GM12878 (cell line): ENCODE data around the gene ANAPC2. TPM values are rescaled to one million over a fixed set of nuclear protein-coding genes. Genes with fewer than 3 reads are reported as not detected.

Experiments
- ATAC-seq: fragments of 200-7000 bp; cut with Tn5 transposase; 3 replicates; pipeline ENCODE4 v1.9.1; 2020; ENCODE audit warnings: mild to moderate bottlenecking, moderate library complexity
- BruUV-seq: library from RNA; stranded (reverse); fragments of 400-500 nt; replicated peaks from 2 replicates; lab custom pipeline; 2021; lab: Mats Ljungman, UMichigan
- CTCF ChIA-PET: fragments of 300-600 bp; sonication (Branson Sonifier 250); formaldehyde crosslinking; extraction: SDS; loops from one replicate; lab custom pipeline; 2021; ENCODE audit warnings: inconsistent platforms; lab: Yijun Ruan, JAX
- POLR2A ChIA-PET: fragments of 350-600 bp; formaldehyde crosslinking; extraction: SDS; loops from one replicate; lab custom pipeline; 2021; ENCODE audit warnings: inconsistent platforms; lab: Charles Lee
- RAD21 ChIA-PET: fragments of 300-600 bp; sonication (Branson Sonifier 250); formaldehyde crosslinking; loops from one replicate; lab custom pipeline; 2023; ENCODE audit warnings: antibody characterized with exemption; ENCODE audit not compliant: unreplicated experiment; lab: Charles Lee
- SMC1A ChIA-PET: fragments of 300-600 bp; sonication (Branson Sonifier 250); formaldehyde crosslinking; loops from one replicate; lab custom pipeline; 2023; ENCODE audit not compliant: unreplicated experiment, uncharacterized antibody; lab: Charles Lee
- DNase-seq: peaks from one replicate; pipeline ENCODE4 v3.0.0-alpha.2; 2011; ENCODE audit warnings: low read depth, low spot score
- FAIRE-seq: peaks from 3 replicates; lab custom pipeline; 2011; peaks lifted over from hg19 to GRCh38; lab: Jason Lieb, UNC
- H2AFZ ChIP-seq: 2 replicates; pipeline ENCODE4 v1.6.0; 2011; ENCODE audit warnings: low read depth, low read length, control low read depth; ENCODE audit not compliant: control insufficient read depth
- H3K27ac ChIP-seq: 2 replicates; pipeline ENCODE4 v1.5.1; 2011; ENCODE audit warnings: control low read depth; ENCODE audit not compliant: control insufficient read depth, insufficient read depth
- H3K27me3 ChIP-seq, 2 experiments: replicated peaks in 1 of 2; 2 replicates each; pipeline versions ENCODE4 v1.6.0 to v1.6.1; 2011; ENCODE audit warnings: low read length in 1 of 2; ENCODE audit not compliant: control insufficient read depth in 2 of 2, insufficient read depth in 2 of 2
- H3K36me3 ChIP-seq, 2 experiments: 2 replicates each; pipeline ENCODE4 v1.5.1; 2011; ENCODE audit warnings: low read length in 1 of 2; ENCODE audit not compliant: control insufficient read depth in 2 of 2, insufficient read depth in 2 of 2
- H3K4me1 ChIP-seq: 2 replicates; pipeline ENCODE4 v1.6.1; 2011; ENCODE audit warnings: mild to moderate bottlenecking, low read length, moderate library complexity, mixed read lengths; ENCODE audit not compliant: control insufficient read depth, insufficient read depth
- H3K4me2 ChIP-seq: 2 replicates; pipeline ENCODE4 v1.6.0; 2011; ENCODE audit warnings: control low read depth; ENCODE audit not compliant: control insufficient read depth, insufficient read depth
- H3K4me3 ChIP-seq: fragments of 200-600 bp; sonication (generic); 2 replicates; pipeline ENCODE4 v1.5.1; 2016
- H3K79me2 ChIP-seq: 2 replicates; pipeline ENCODE4 v1.6.0; 2011; ENCODE audit warnings: low read length; ENCODE audit not compliant: control insufficient read depth, insufficient read depth
- H3K9ac ChIP-seq: 2 replicates; pipeline ENCODE4 v1.8.0; 2011; ENCODE audit warnings: low read length, control low read depth, mixed read lengths; ENCODE audit not compliant: control insufficient read depth, insufficient read depth
- H3K9me3 ChIP-seq: replicated peaks from 3 replicates; pipeline ENCODE4 v1.5.1; 2011; ENCODE audit warnings: mild to moderate bottlenecking, low read length; ENCODE audit not compliant: control insufficient read depth, insufficient read depth
- H4K20me1 ChIP-seq: 2 replicates; pipeline ENCODE4 v1.6.0; 2011; ENCODE audit not compliant: control insufficient read depth, insufficient read depth
- BCLAF1 ChIP-seq: fragments of 450-650 bp; IDR thresholded peaks from 2 replicates; pipeline ENCODE4 v1.6.1; 2017; ENCODE audit warnings: antibody characterized with exemption, mild to moderate bottlenecking, moderate library complexity
- BHLHE40 ChIP-seq, 2 experiments: fragments of 450-650 bp in 1 of 2; IDR thresholded peaks; 2 replicates each; pipeline ENCODE4 v1.6.1; 2011 to 2017; ENCODE audit warnings: low read depth in 2 of 2, borderline replicate concordance in 1 of 2, improper control_type of control experiment in 1 of 2, low read length in 1 of 2, mild to moderate bottlenecking in 1 of 2
- EGR1 ChIP-seq, 2 experiments: IDR thresholded peaks; 1 replicate in 1 of 2; 2 replicates in 1 of 2; pipeline ENCODE4 v1.6.1; 2011 to 2012; ENCODE audit warnings: low read depth in 2 of 2, low read length in 2 of 2, borderline replicate concordance in 1 of 2, mild to moderate bottlenecking in 1 of 2, moderate library complexity in 1 of 2
- FOS ChIP-seq: IDR thresholded peaks from 3 replicates; pipeline ENCODE4 v1.6.1; 2011; ENCODE audit warnings: borderline replicate concordance; ENCODE audit not compliant: insufficient read length; ENCODE audit errors: extremely low read depth
- JUND ChIP-seq: IDR thresholded peaks from 2 replicates; pipeline ENCODE4 v1.6.1; 2012; ENCODE audit warnings: low read depth, mild to moderate bottlenecking, low read length, improper control_type of control experiment, moderate library complexity
- MTA3 ChIP-seq: IDR thresholded peaks from 2 replicates; pipeline ENCODE4 v1.6.1; 2012; ENCODE audit warnings: low read length, inconsistent platforms, borderline replicate concordance
- NKRF ChIP-seq: fragments of 450-650 bp; conservative IDR thresholded peaks from 2 replicates; pipeline ENCODE4 v1.6.1; 2017; ENCODE audit warnings: mild to moderate bottlenecking, moderate library complexity
- PBX3 ChIP-seq: IDR thresholded peaks from 2 replicates; pipeline ENCODE4 v1.6.1; 2011; ENCODE audit warnings: mild to moderate bottlenecking, low read depth, low read length, moderate library complexity; ENCODE audit not compliant: insufficient replicate concordance
- POLR2AphosphoS2 ChIP-seq: IDR thresholded peaks from 2 replicates; pipeline ENCODE4 v1.6.1; 2011; ENCODE audit warnings: low read depth, mild to moderate bottlenecking, low read length, improper control_type of control experiment, moderate library complexity
- POU2F2 ChIP-seq: IDR thresholded peaks from 3 replicates; pipeline ENCODE4 v1.6.1; 2011; ENCODE audit warnings: low read depth, mild to moderate bottlenecking, low read length, borderline replicate concordance
- SIX5 ChIP-seq: IDR thresholded peaks from 2 replicates; pipeline ENCODE4 v1.6.1; 2011; ENCODE audit warnings: mild to moderate bottlenecking, low read depth, low read length, moderate library complexity; ENCODE audit not compliant: severe bottlenecking
- SMAD1 ChIP-seq: fragments of 450-650 bp; IDR thresholded peaks from 2 replicates; pipeline ENCODE4 v1.6.1; 2018; ENCODE audit warnings: mild to moderate bottlenecking, low read depth; ENCODE audit not compliant: partially characterized antibody
- SRF ChIP-seq, 2 experiments: IDR thresholded peaks; 2 replicates each; pipeline ENCODE4 v1.6.1; 2011; ENCODE audit warnings: low read depth in 2 of 2, low read length in 2 of 2, mild to moderate bottlenecking in 1 of 2, moderate library complexity in 1 of 2
- TCF7 ChIP-seq: IDR thresholded peaks from 2 replicates; pipeline ENCODE4 v1.6.1; 2014; ENCODE audit warnings: antibody characterized with exemption, borderline replicate concordance
- ZNF207 ChIP-seq: fragments of 450-650 bp; IDR thresholded peaks from 2 replicates; pipeline ENCODE4 v1.6.1; 2014; ENCODE audit warnings: antibody characterized with exemption, mild to moderate bottlenecking, borderline replicate concordance
- ZNF24 ChIP-seq: fragments of 450-650 bp; IDR thresholded peaks from 2 replicates; pipeline ENCODE4 v1.6.1; 2017; ENCODE audit warnings: antibody characterized with exemption, mild to moderate bottlenecking
- ZNF622 ChIP-seq: fragments of 450-650 bp; IDR thresholded peaks from 2 replicates; pipeline ENCODE4 v1.6.1; 2017; ENCODE audit warnings: mild to moderate bottlenecking, inconsistent platforms
- WGBS: methylation state at CpG from one replicate; pipeline ENCODE4 v1.1.6; 2016; ENCODE audit warnings: low lambda C conversion rate; ENCODE audit not compliant: insufficient replicate concordance, insufficient coverage; ENCODE audit errors: missing lambda C conversion rate; 5-methylcytosine and 5-hydroxymethylcytosine counted together
- in situ Hi-C: fragments of 300-500 bp; cut with MboI; formaldehyde crosslinking; loops from 9 replicates; pipeline ENCODE4 v1.14.3; 2018; ENCODE audit warnings: mixed read lengths
- intact Hi-C: fragments of 100-400 bp; cut with micrococcal nuclease; formaldehyde crosslinking; loops from one replicate; pipeline ENCODE4 v1.14.2; 2022; ENCODE audit not compliant: unreplicated experiment
- polyA plus RNA-seq, 11 experiments: library from polyadenylated mRNA; depleted of rRNA in 4 of 11; unstranded in 6 of 11; stranded (reverse) in 5 of 11; fragments of >200 nt; fragmentation: Nextera tagmentation in 4 of 11; fragmentation: Illumina TruSeq in 1 of 11; extraction: Ambion mirVana in 4 of 11; extraction: Trizol in 1 of 11; gene quantifications; 1 replicate in 1 of 11; 2 replicates in 10 of 11; pipeline versions ENCODE4 v1.2.1 to v1.2.3, GENCODE V29; 2011 to 2016; ENCODE audit warnings: inconsistent platforms in 2 of 11, missing spikeins in 2 of 11, low read depth in 1 of 11
- total RNA-seq, 4 experiments: library from RNA; depleted of rRNA in 3 of 4; stranded (reverse); fragments of >200 nt in 3 of 4; fragmentation: Illumina TruSeq in 1 of 4; extraction: Trizol in 1 of 4; gene quantifications; 2 replicates each; pipeline versions ENCODE4 v1.2.1 to v1.2.3, GENCODE V29; 2013 to 2021

ANAPC2 gene
- total and polyA plus RNA-seq, 10 of the 15 experiments (the other 5 are each of a cell fraction or from before 2014, with no cell fraction given): 0.03 to 65.2 (median 20.5) TPM

- Histone ChIP-seq H3K4me1 (peaks cover 8% of the 10 kb centered on the region; the same call in 1 of the 2 replicates), H3K9me3 (no peaks in the 10 kb centered on the region), H3K36me3 (no peaks in the 10 kb centered on the region), H3K9ac (no peak within 1 kb of the TSS), H2AFZ (peak within 1 kb of the TSS; percentile 60), H3K27ac (no peak within 1 kb of the TSS), H3K27me3 (peaks cover 0 to 8% of the 10 kb centered on the region in 2 experiments; a peak in 3 of 4 replicates), H3K79me2 (no peaks in the 10 kb centered on the region), H4K20me1 (no peaks in the 10 kb centered on the region), H3K4me2 (peak within 1 kb of the TSS; percentile 82), H3K4me3 (peak within 1 kb of the TSS; percentile 53; the same call in 1 of the 2 replicates)
- intact Hi-C loops (no loop called here), in situ Hi-C loops (no loop called here)
- CTCF ChIA-PET: interaction anchor here (1.1 kb wide), 1 partner anchor 58 kb away, joined by 5 read pairs; the partner anchor contains the start of gene RNF224
- BruUV-seq: no TSS peak
- FAIRE-seq (no peak), ATAC-seq (no peak; the same call in 2 of the 3 replicates), DNase-seq (no peak)
- SMC1A ChIA-PET: interaction anchor here (2.7 kb wide), 1 partner anchor 19 kb away, joined by 8 read pairs; no protein-coding TSS in a partner anchor
- 7% methylated on average over 18 of the region's 41 CpGs for WGBS
- POLR2A ChIA-PET: interaction anchor here (0.5 to 4.4 kb wide), 8 partner anchors 12 to 53 kb away, joined by 3 to 37 read pairs (median 6); partner anchors contain the start of genes ANAPC2, SSNA1 and TPRN
- RAD21 ChIA-PET: interaction anchor here (0.5 to 3.0 kb wide), 2 partner anchors 20 to 42 kb away, joined by 3 to 14 read pairs; no protein-coding TSS in a partner anchor
- TF ChIP-seq ZNF622 (no peak), TCF7 (no peak), BCLAF1 (no peak), SRF (IDR thresholded peaks at IDR 0.05; ENCODE audit: low read depth in 2 of 2, low read length in 2 of 2) (no peak), PBX3 (no peak), SIX5 (no peak), POLR2AphosphoS2 (no peak), NKRF (no peak), MTA3 (no peak), ZNF24 (no peak), EGR1 (IDR thresholded peaks at IDR 0.05; ENCODE audit: borderline replicate concordance in 1 of 2, low read depth in 2 of 2, low read length in 2 of 2) (no peak), ZNF207 (no peak), FOS (no peak), SMAD1 (no peak), BHLHE40 (IDR thresholded peaks at IDR 0.05; ENCODE audit: borderline replicate concordance in 1 of 2, low read depth in 2 of 2, low read length in 1 of 2) (no peak), POU2F2 (no peak), JUND (no peak)
Measured at GRCh38 chr9:137169896-137170358, 18.4 kb downstream of the ANAPC2 start, which contains the start of gene LRRC26. Gene LRRC26 (minus strand): TSS chr9:137170051. CDS start chr9:137169943, 108 bp downstream.
